ENCODE measurements around the gene DGAT2. TPM values are rescaled to one million over a fixed set of nuclear protein-coding genes. Genes with fewer than 3 reads are reported as not detected.

The DGAT2 gene, protein sequence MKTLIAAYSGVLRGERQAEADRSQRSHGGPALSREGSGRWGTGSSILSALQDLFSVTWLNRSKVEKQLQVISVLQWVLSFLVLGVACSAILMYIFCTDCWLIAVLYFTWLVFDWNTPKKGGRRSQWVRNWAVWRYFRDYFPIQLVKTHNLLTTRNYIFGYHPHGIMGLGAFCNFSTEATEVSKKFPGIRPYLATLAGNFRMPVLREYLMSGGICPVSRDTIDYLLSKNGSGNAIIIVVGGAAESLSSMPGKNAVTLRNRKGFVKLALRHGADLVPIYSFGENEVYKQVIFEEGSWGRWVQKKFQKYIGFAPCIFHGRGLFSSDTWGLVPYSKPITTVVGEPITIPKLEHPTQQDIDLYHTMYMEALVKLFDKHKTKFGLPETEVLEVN
- 10 to 100 TPM in 1 of 2 donors, 1 to 10 TPM in 1; 5.7 to 11.1 TPM for total RNA-seq
- polyA plus RNA-seq: 10 to 100 TPM in 1 of 2 donors, 1 to 10 TPM in 1; 4.2 to 54.0 TPM
- long read RNA-seq, donor 1, full-length matches to known transcripts: 4 of 4 reads
- long read RNA-seq, donor 1, partial matches to known transcripts: 0 of 4 reads
- long read RNA-seq, donor 1, other reads (novel, unspliced or antisense): 0 of 4 reads
- long read RNA-seq, donor 2: 0 reads
- long read RNA-seq, donor 3, partial matches to known transcripts: 0 of 1 reads
- long read RNA-seq, donor 3, other reads (novel, unspliced or antisense): 0 of 1 reads
- long read RNA-seq, donor 4, partial matches to known transcripts: 0 of 2 reads
- long read RNA-seq, donor 4, other reads (novel, unspliced or antisense): 0 of 2 reads
- long read RNA-seq, donor 5: 0 reads

DNA sequence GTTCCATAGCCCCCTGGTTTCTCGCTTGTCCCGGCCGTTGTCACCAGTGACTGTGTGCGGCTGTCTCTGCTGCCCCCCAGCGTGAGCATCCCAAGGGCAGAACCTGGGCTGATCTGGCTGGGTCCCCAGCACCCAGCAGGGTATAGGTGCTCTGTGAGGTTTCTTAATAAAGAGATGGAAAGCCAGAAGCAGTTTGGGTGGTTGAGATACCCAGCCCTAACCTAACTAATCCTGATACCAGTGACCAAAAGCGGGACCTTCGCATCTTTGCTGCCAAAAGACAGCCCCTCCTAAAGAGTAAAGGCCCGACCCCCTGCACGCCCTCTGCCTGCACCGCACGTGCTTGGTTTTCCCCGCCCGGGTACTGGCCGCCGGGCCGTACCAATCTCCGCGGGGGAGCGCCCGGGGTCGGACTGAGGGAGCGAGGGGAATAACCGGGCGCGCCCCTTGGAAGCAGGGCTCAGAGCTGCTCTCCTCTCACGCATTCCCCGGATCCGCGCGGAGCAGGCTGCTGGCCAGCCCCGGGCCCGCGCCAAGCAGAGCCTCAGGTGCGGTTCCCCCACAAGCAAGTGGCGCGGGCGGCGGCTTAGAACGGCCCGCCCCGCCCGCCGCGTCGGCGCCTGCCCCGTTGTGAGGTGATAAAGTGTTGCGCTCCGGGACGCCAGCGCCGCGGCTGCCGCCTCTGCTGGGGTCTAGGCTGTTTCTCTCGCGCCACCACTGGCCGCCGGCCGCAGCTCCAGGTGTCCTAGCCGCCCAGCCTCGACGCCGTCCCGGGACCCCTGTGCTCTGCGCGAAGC, at the start of gene DGAT2:
TSS of gene DGAT2 (plus strand) at position 667 of the 797 bp plus-strand sequence. CDS start 214 bp downstream, outside the sequence.
- no peak within 1 kb of the TSS for H3K9ac ChIP-seq (ENCODE audit: insufficient read depth in 1 of 2, low read length in 2 of 2)
- peak; percentile 74 to 84 (median 78) for DNase-seq
- H3K4me1 ChIP-seq (ENCODE audit: control insufficient read depth in 5 of 5, insufficient read depth in 5 of 5, low read length in 5 of 5): peaks cover 0 to 18% (median 4%) of the 10 kb centered on the region in 5 donors
- no peaks in the 10 kb centered on the region for H3K9me3 ChIP-seq (ENCODE audit: control insufficient read depth in 4 of 4, insufficient read depth in 3 of 4, low read length in 3 of 4)
- no peak within 1 kb of the TSS for H3K4me3 ChIP-seq
- WGBS, 2 donors: 2 to 4% methylated on average over 52 to 66 of the region's 66 CpGs
- peak; percentile 74 for ATAC-seq (ENCODE audit: insufficient read depth, low FRiP score)
- H3K27me3 ChIP-seq (ENCODE audit: control insufficient read depth in 3 of 3, insufficient read depth in 3 of 3, low read length in 2 of 3): peaks cover 0 to 23% (median 17%) of the 10 kb centered on the region in 3 donors
- peak within 1 kb of the TSS in 1 of 2 donors; percentile 21 for H3K27ac ChIP-seq (ENCODE audit: low read depth in 1 of 2, low read length in 1 of 2)
- TF ChIP-seq, protein P1, sequence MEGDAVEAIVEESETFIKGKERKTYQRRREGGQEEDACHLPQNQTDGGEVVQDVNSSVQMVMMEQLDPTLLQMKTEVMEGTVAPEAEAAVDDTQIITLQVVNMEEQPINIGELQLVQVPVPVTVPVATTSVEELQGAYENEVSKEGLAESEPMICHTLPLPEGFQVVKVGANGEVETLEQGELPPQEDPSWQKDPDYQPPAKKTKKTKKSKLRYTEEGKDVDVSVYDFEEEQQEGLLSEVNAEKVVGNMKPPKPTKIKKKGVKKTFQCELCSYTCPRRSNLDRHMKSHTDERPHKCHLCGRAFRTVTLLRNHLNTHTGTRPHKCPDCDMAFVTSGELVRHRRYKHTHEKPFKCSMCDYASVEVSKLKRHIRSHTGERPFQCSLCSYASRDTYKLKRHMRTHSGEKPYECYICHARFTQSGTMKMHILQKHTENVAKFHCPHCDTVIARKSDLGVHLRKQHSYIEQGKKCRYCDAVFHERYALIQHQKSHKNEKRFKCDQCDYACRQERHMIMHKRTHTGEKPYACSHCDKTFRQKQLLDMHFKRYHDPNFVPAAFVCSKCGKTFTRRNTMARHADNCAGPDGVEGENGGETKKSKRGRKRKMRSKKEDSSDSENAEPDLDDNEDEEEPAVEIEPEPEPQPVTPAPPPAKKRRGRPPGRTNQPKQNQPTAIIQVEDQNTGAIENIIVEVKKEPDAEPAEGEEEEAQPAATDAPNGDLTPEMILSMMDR (IDR thresholded peaks at IDR 0.05; ENCODE audit: control extremely low read depth, extremely low read depth): no peak
- H3K36me3 ChIP-seq (ENCODE audit: control insufficient read depth in 4 of 4, insufficient read depth in 4 of 4, low read length in 4 of 4): no peaks in the 10 kb centered on the region

DNA sequence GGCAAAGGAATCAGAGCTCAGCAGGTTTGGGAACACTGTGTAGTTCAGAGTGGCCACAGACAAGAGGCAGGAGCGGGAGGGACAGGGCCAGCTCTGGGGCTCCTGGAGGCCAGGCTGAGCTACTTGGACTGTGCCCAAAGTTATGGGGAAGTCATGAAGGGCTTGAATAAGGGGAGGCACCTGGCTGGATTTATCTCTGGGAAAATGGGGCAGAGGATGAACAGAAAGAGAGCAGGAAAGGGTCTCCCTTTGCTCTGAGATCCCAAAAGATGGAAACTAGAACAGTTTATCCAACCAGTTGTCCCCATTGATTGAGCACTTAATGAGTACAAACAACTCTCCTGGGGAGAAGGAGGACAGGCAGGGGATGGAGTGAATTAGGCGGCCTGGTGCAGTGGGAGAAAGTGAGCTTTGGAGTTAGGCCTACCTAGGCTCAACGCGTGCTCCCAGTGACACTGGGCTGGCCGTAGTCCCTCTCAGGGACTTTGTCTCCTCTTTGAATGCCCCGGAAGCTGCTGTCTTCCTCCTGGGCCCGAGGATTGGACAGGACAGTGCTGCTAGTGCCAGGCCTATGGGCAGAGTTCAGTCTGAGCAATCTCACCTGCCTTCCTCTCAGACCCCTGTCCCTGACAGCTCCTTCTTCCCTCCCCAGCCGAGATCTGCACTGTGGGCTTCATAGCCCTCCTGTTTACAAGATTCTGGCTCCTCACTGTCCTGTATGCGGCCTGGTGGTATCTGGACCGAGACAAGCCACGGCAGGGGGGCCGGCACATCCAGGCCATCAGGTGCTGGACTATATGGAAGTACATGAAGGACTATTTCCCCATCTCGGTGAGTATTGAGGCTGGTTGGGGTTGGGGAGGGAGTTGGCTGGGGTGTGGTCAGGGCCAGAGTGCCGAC, 49.0 kb upstream of the DGAT2 start:
- DNase-seq (no peak), ATAC-seq (ENCODE audit: insufficient read depth, low FRiP score) (no peak)
- Histone ChIP-seq H3K36me3 (ENCODE audit: control insufficient read depth in 4 of 4, insufficient read depth in 4 of 4, low read length in 4 of 4) (no peaks in the 10 kb centered on the region), H3K9ac (ENCODE audit: insufficient read depth in 1 of 2, low read length in 2 of 2) (no peak overlapping the region), H3K27me3 (ENCODE audit: control insufficient read depth in 3 of 3, insufficient read depth in 3 of 3, low read length in 2 of 3) (no peaks in the 10 kb centered on the region), H3K4me1 (ENCODE audit: control insufficient read depth in 5 of 5, insufficient read depth in 5 of 5, low read length in 5 of 5) (no peaks in the 10 kb centered on the region), H3K9me3 (ENCODE audit: control insufficient read depth in 4 of 4, insufficient read depth in 3 of 4, low read length in 3 of 4) (no peaks in the 10 kb centered on the region), H3K4me3 (no peak overlapping the region), H3K27ac (ENCODE audit: low read depth in 1 of 2, low read length in 1 of 2) (no peak overlapping the region)
- WGBS, 2 donors: 89 to 93% methylated on average over 14 of the region's 14 CpGs
- TF ChIP-seq, protein P1 (IDR thresholded peaks at IDR 0.05; ENCODE audit: control extremely low read depth, extremely low read depth): no peak

DNA sequence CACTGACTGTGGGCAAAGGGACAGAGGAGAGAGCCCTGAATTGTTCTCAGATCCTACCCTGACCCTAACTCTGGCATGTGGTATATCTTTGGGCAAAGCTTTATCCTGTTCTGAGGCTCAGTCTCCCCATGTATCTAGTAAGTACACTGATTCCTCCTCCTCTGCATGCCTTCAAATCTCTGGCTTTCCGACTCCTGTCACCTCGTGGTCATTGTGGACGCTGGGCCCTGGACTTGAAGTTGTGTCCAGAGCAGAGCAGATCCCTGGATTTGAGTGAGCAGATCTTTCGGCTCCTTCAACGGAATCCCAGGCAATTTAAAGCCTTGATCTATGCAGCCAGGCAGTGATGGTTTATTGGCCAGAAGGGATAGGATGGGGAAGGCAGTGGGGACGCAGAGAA, 47.9 kb upstream of the DGAT2 start:
- no peaks in the 10 kb centered on the region for H3K9me3 ChIP-seq (ENCODE audit: control insufficient read depth in 4 of 4, insufficient read depth in 3 of 4, low read length in 3 of 4)
- H3K27ac ChIP-seq (ENCODE audit: low read depth in 1 of 2, low read length in 1 of 2): no peak overlapping the region
- H3K9ac ChIP-seq (ENCODE audit: insufficient read depth in 1 of 2, low read length in 2 of 2): no peak overlapping the region
- DNase-seq: no peak
- TF ChIP-seq, protein P1 (IDR thresholded peaks at IDR 0.05; ENCODE audit: control extremely low read depth, extremely low read depth): no peak
- no peaks in the 10 kb centered on the region for H3K4me1 ChIP-seq (ENCODE audit: control insufficient read depth in 5 of 5, insufficient read depth in 5 of 5, low read length in 5 of 5)
- H3K27me3 ChIP-seq (ENCODE audit: control insufficient read depth in 3 of 3, insufficient read depth in 3 of 3, low read length in 2 of 3): no peaks in the 10 kb centered on the region
- H3K4me3 ChIP-seq: no peak overlapping the region
- no peak for ATAC-seq (ENCODE audit: insufficient read depth, low FRiP score)
- no peaks in the 10 kb centered on the region for H3K36me3 ChIP-seq (ENCODE audit: control insufficient read depth in 4 of 4, insufficient read depth in 4 of 4, low read length in 4 of 4)
- WGBS, 2 donors: 93 to 97% methylated on average over 6 of the region's 6 CpGs

Measured in lung (tissue), 16 donors.